Right lobe of liver (tissue), 4 donors: ENCODE results near the gene IFI44L.

ENCODE experiments used
- POLR2A ChIP-seq: fragments of 450-650 bp; IDR thresholded peaks from one replicate; pipeline ENCODE4 v1.6.1; 2017; ENCODE audit warnings: antibody characterized with exemption, mild to moderate bottlenecking
- TF ChIP-seq, protein P1 (sequence below), 4 donors: fragments of 200-600 bp in 3 of 4; fragments of 450-650 bp in 1 of 4; IDR thresholded peaks; one replicate each; pipeline versions ENCODE4 v1.5.1 to v1.8.0; 2016 to 2022; ENCODE audit warnings: antibody characterized with exemption in 4 of 4, mild to moderate bottlenecking in 2 of 4
- donor health status: DM: no; HTN: no; CAD: no.
- donor health status: DM: no; HTN: no; CAD: no.
- donor health status: DM: no; HTN: yes; CAD: no.

DNA sequence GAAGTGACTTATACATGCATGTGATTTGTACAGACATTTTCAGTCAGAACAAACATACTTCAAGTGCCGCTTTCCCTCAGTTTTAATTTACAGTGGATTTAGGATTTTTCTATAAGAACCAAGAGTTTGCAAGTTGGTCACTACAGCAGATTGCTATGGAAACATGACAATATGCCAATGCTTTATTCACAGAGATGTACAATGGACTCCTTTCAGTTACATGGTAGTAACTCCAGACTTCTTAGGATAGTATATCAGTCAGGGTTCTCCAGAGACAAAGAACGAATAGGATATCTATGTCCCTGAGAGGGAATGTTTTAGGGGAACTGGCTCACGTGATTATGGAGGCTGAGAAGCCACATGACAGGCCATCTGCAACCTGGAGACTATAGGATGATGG lies 56.7 kb downstream of the IFI44L start:
- TF ChIP-seq, protein P1, sequence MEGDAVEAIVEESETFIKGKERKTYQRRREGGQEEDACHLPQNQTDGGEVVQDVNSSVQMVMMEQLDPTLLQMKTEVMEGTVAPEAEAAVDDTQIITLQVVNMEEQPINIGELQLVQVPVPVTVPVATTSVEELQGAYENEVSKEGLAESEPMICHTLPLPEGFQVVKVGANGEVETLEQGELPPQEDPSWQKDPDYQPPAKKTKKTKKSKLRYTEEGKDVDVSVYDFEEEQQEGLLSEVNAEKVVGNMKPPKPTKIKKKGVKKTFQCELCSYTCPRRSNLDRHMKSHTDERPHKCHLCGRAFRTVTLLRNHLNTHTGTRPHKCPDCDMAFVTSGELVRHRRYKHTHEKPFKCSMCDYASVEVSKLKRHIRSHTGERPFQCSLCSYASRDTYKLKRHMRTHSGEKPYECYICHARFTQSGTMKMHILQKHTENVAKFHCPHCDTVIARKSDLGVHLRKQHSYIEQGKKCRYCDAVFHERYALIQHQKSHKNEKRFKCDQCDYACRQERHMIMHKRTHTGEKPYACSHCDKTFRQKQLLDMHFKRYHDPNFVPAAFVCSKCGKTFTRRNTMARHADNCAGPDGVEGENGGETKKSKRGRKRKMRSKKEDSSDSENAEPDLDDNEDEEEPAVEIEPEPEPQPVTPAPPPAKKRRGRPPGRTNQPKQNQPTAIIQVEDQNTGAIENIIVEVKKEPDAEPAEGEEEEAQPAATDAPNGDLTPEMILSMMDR (IDR thresholded peaks at IDR 0.05), result no peak
- TF ChIP-seq POLR2A, result no peak
